GM18868 (cell line): ENCODE data around the gene PDGFA.

Source experiments
- ATAC-seq: cut with Tn5 transposase; IDR thresholded peaks from one replicate; pipeline ENCODE4 v1.9.1; 2021; ENCODE audit warnings: mild to moderate bottlenecking, moderate library complexity; ENCODE audit not compliant: unreplicated experiment

Gene PDGFA

DNA sequence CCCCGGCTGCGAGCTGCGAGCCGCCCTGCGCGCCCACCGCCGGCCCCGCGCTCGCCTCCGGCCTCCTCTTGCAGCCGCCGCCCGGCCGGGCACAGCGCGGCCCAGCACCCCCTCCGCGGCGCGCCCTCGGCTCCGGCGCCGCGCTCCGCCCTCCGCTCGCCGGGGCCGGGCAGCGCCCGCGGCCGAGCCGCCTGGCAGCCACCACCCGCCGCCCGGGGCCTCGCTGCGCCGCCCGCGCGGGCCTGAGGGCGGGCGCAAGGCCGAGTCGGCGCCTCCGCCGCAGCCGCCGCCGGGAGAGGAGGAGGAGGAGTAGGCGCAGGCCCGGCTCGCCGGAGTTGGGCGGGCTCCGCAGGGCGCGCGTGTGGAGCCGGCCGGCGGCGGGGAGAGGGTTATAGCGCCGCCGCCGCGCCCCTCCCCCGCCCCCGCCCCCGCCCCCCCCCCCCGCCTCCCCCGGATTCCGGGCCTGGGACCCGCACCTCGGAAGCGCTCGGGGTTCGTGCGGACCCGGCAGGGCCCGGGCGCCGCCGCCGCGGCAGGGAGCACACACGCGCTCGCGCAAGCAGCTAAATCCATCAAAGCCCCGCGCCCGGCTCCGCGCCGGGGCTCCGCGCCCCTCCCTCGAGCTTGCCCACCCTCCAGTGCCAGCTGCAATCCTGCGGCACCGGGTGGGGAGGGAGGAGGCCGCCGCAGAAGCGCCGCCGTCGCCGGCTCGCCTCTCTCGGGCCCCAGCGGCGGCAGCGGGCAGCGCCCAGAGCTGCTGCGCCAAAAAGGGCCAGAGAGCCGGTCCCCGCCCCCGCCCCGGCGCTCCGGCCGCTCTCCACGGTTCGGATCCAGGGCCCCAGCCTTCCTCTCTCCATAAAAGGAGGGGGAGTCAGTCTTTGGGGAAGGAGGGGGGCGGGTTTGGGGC is at the start of gene PDGFA:
Gene PDGFA, minus strand, starts transcription at position 363 of the 907 bp plus-strand sequence. CDS start 845 bp downstream, outside the sequence.
- no peak for ATAC-seq

- ATAC-seq: no peak
Observed at GRCh38 chr7:568031-568951, 48.6 kb upstream of the PDGFA start.

DNA sequence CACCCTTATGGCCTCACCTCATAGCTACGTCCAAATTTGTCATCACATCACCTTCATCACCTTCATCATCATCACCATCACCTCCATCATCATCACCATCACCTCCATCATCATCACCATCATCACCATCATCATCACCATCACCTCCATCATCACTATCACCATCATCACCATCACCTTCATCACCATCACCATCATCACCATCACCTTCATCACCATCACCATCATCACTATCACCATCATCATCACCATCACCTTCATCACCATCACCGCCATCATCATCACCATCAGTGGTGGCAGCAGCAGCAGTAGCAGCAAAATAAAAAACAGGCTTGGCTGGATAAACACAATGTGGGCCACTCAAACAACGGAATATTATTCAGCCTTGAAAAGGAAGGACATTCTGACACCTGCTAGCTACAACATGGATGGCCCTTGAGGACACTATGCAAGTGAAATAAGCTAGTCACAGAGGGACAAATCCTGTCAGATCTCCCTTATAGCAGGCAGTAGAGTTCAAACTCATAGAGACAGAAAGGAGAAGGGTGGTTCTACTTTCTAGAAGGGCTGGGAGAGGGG is 47.7 kb upstream of the PDGFA start:
- no peak for ATAC-seq

DNA sequence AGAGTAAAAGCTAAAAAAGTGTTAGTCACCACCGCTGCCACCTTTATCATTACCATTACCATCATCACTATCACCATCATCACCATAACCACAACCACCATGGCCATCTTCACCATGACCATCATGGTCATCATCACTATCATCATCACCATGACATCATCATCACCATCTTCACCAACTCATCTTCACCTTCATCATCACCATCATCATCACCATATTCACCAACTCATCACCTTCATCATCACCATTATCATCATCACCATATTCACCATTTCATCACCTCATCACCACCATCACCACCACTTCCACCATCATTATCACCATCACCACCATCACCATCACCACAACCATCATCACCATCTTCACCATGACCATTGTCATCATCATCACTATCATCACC is 46.5 kb upstream of the PDGFA start:
- ATAC-seq: no peak

DNA sequence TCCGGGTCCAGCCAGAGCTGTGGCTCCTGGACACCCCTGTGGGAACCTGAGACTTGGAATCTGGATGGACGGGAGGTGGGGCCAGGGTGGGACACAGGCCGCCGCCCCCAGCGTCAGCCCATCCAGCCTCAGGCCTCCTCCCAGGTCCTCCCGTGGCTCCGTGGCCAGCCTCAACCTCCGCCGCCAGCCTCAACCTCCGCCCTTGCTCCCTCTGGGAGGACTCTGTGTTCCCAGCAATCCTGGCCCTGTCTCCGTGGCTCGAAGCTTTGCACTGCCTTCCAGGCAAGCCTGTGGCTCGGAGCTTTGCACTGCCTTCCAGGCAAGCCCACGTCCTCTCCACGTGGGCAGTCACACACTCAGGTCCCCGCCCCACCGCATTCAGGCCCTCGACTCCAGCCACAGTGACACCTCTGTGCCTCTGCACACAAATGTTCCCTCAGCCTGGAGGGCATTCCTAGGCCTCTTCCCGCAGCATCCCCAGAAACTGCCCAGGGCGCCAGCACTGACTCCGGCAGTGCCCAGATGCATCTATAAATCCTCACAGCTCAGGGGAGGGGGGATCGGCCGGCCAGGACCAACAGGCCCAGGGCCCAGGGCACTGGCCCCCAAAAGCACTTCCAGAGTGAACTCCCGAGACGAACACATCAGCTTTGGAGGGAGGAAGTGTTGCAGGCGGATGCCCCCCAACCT is 44.7 kb upstream of the PDGFA start:
- ATAC-seq: no peak

DNA sequence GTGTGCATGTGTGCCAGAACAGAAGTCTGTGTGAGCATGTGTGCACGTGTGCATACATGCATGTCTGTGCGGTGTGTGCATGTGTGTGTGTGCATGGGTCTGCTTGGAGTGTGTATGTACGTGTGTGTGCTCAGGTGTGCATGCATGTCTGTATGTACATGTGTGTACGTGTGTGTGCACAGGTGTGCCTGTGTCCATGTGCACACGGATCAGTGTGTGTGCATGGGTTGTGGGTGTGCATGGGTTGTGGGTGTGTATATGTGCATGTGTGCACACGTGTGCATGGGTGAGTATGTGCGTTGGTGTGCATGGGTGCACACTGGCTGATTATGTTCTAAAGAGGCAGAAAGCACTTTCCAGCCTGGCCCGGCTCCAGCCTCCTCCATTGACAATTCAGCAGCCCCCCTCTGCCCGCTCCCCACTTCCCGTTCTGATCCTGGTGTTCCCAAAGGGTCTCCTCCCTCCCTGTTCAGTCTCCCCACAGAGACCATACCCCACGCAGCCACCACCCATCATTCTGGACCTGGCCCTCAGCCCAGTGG is 44.1 kb upstream of the PDGFA start:
- ATAC-seq: no peak

- no peak for ATAC-seq
Observed at GRCh38 chr7:562789-563628, 43.4 kb upstream of the PDGFA start.

DNA sequence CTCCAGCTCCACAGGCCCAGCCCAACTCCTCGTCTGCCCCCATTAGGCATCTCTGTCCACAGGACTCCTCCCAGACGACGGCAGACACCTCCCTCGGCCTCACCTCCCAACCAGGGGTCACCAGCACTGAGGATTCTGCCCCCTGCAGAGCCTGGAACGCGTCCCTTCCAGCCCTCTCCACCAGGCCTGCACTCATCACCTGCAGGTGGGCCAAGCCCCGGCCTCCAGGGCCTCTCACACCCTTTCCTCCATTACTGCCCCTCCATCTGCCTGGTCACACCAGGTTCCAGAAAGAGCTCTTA is 42.7 kb upstream of the PDGFA start:
- no peak for ATAC-seq

DNA sequence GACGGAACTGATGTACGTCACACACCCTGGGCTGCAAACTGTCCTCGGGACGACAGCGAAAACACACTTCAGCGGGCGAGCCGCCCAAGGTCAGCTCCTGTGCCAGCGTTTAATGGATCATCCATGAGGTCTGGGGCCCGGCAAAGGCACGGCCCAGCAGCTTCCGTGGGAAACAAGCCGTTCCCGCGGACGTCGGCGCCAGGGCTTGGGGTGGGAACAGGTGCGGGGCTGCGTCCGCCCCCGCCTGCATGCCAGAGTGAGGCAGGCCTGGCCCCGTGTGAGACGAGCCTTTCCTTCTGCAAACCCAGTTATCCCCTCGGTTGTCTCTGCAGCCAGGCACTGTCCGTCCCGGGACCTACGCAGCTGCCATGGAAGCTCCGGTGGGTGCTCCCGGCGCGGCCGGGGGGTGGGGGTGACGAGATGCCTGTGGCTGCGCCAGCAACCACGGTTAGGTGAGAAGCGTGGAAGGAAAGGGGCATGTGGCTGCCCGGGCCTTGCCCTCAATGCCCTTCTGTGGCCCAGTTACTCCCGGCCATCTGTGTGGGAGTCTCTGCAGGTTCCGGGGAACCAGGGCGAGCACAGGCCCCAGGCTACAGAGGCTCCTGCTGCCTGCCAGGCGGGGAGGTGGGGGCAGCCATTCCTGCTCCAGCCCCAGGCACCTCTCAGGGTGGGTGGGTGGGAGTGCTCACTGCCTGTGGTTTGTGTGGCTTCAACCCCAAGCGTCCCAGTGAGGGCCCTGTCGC is 42.2 kb upstream of the PDGFA start:
- ATAC-seq: no peak

- no peak for ATAC-seq
Observed at GRCh38 chr7:560966-561630, 41.5 kb upstream of the PDGFA start.

GRCh38 chr7:559396-559705 is 39.7 kb upstream of the PDGFA start:
- ATAC-seq: no peak

DNA sequence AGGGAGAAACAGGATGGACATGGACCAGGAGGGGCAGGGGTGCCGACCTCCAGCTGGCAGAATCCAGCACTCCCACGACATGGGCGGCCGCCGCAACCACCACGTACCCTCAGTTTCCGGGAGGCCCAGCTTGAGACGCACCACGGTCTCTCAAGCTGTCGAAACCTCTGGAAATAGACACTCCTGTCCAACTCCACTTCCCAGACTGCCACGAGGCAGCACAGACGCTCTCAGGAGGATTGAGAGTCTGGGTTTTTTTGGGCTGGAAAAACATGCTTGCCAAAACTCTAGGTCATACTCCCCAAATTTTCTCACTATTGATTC is 37.9 kb upstream of the PDGFA start:
- ATAC-seq: no peak

GRCh38 chr7:556837-557557 is 37.4 kb upstream of the PDGFA start:
- ATAC-seq: no peak

DNA sequence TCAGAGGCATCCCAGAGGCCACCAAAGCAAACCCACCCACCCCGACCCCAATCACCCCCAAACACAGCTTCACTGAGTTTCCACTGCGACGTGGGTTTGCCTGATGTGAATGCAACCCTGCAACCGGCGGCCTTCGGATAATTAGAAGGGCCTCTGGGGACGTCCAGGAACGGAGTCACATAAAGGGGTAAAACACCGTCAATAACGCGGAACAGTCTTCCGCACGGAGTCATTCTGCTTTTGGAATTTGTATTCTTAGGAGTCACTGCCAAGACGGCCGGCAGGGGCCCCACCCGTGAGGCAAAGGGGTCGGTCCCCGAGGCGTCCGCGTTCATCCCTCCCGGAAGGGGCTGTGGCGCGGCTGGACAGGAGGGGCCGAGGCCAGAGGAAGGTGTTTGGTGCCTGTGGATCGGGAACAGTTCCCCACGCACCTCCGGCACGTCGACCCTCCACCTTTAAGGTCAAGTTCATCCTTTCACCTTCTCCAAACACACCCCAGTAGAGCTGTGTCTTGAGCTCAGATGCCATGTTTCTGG is 36.7 kb upstream of the PDGFA start:
- ATAC-seq: no peak

DNA sequence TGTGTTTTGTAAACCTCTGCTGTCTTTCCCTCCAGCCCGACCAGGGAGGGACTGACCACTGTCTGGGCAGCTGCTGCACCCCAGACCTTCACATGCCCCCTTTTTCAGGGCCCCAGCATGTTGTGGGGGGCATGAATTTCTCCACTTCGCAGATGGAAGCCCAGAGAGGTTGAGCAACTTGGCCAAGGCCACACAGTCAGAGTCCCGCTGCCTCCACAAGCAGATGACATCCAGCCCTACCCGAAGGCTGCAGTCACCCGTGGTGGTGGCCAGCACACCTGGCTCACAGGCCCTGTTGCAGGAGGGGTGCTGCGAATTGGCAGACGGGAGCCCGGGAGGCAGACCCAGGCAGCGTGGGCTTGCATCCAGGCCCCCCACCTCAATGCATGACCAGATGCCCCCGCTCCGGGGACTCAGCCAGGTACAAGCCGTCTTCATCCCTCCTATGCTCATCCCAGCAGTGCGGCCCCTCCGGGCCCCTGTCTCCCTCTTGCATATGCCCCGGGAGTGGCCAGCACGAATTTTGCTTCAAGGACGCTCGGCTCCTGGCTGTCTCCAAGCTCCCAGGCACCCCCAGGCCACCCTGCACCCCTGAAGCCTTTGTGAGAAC is 36.0 kb upstream of the PDGFA start:
- no peak for ATAC-seq

GRCh38 chr7:553636-554111 is 34.0 kb upstream of the PDGFA start:
- ATAC-seq: no peak

DNA sequence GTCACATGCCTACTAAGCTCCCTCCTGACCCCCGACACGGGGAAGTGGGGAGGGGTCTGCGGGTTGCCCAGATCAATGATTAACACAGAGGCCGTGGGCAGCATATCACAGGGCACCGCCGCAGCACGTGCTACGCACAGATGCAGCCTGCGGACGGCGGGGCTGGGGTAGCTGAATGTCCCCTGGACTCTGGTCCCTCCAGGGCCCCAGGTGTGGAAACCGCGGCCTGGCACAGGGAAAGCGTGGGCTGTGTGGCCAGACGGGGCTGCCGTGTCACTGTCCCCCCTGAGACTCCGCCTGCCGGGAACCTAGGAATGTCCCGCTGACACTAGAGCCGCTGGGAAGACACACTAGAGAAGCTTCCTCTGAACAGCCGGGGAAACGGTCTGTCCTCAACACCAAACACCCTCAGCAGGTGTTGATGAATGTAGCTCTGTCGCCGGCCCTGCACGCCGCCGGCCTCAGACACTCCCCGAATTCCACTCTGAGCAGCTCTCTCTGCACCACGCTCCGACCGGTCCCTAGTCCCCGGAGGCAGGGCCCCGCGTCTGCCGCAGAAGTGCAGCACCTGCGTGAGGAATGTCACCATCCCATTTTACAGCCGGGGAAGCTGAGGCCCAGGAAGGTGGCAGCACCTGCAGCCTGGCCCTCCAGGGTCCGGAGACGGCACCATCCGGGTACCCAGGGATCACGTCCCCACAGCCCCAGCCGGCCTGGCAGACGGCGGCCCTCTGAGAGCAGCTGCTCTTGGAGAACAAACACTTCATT is 33.4 kb upstream of the PDGFA start:
- ATAC-seq: no peak
